Subcutaneous adipose tissue (tissue), 4 donors: ENCODE measurements around the gene EPHB3. TPM values are rescaled to one million over a fixed set of nuclear protein-coding genes. Genes with fewer than 3 reads are reported as not detected.

Experiments used
- total RNA-seq, 4 donors: library from RNA; depleted of rRNA; stranded (reverse); fragments of >200 nt; gene quantifications; one replicate each; pipeline ENCODE4 v1.1.0, GENCODE V29; 2016
- TF ChIP-seq, protein P1 (sequence below): fragments of 450-650 bp; IDR thresholded peaks from one replicate; pipeline ENCODE4 v1.5.1; 2016; ENCODE audit warnings: low read depth, mild to moderate bottlenecking, control low read depth, antibody characterized with exemption, moderate library complexity

EPHB3 gene
- under 1 TPM in 2 of 4 donors, not detected in 2; 0.17 to 0.22 TPM for total RNA-seq

- TF ChIP-seq, protein P1, sequence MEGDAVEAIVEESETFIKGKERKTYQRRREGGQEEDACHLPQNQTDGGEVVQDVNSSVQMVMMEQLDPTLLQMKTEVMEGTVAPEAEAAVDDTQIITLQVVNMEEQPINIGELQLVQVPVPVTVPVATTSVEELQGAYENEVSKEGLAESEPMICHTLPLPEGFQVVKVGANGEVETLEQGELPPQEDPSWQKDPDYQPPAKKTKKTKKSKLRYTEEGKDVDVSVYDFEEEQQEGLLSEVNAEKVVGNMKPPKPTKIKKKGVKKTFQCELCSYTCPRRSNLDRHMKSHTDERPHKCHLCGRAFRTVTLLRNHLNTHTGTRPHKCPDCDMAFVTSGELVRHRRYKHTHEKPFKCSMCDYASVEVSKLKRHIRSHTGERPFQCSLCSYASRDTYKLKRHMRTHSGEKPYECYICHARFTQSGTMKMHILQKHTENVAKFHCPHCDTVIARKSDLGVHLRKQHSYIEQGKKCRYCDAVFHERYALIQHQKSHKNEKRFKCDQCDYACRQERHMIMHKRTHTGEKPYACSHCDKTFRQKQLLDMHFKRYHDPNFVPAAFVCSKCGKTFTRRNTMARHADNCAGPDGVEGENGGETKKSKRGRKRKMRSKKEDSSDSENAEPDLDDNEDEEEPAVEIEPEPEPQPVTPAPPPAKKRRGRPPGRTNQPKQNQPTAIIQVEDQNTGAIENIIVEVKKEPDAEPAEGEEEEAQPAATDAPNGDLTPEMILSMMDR = no peak
Observed at GRCh38 chr3:184561061-184561912, at the start of gene EPHB3. EPHB3 (plus strand) TSS chr3:184561785; CDS start chr3:184562236, 451 bp downstream.

GRCh38 chr3:184512621-184513020 is 49.0 kb upstream of the EPHB3 start:
- TF ChIP-seq, protein P1 = no peak

DNA sequence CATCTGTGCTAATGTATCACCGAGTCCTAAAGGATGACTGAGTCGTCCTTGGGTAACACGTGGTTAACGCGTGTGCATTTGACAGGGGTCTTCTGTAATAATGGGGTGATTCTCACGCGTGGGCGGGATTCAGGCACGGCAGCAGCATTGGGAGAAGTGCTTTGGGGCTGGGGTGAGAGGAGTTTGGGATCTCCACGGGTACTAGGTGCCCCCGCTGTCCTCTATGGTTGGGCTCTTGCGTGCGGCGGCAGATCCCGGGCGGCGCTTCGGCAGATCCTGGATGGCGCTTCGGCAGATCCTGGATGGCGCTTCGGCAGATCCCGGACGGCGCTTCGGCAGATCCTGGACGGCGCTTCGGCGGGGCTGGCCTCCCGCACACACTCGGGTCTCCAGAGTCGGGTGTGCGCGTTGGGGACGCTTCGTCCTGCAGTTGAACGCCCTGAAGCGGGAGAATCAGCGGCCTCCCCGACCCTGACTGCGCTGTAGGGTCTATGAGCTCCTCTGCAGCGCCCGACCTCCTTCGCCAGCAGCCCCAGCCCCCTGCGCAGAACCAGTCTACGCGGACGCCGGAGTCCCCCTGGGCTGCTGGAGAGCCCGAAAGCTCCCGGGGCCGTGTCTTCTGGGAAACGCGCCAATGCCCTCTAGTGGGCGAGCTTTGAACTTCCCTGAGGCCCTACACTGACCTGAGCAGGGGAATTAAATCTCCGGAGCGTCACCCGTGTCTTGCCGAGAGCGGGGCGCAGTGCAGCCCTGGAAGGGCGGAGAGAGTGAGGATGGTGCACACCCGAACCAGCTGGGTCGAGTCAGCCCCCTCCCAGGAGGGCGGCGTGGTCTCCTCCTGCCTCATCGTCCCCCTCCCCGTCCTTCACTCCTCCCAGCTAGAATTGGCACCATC is 48.1 kb upstream of the EPHB3 start:
- TF ChIP-seq, protein P1 = no peak

GRCh38 chr3:184514171-184514490 is 47.5 kb upstream of the EPHB3 start:
- TF ChIP-seq, protein P1 = no peak

DNA sequence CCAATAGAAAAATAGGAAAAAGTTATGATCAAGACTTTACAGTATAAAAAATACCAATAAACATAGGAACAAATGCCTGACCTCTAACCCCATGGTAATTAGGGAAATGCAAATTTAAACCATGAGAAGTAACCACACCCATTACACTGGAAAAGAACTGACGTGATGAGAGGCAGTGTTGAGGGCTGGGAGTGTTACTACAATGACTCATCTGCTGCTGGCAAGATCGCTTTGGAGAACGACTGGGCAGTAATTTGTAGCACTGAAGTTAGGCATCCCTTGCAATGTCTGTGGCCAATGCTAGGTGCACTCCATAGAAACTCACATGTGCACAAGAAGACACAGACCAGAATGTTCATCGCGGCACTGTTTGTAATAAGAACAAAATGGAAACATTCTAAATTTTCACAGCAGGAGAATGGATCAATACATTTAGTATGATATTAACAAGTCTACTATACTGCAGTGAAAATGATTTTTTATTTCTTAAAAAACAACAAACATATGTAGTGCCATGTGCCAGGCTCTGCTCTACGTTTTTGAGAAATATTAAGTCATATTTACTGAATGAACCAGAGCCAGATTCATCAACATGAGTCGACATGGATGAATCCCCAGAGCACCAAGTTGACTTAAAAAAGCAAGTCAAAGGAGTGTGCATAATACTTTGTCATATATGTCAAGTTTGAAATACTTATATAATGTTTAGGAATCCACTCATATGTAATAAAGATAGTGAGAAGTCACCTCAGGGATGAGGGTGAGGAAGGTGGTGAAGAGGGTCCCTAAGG is 37.6 kb upstream of the EPHB3 start:
- TF ChIP-seq, protein P1 = no peak

- TF ChIP-seq, protein P1 = no peak
Observed at GRCh38 chr3:184524981-184525336, 36.6 kb upstream of the EPHB3 start.
